ENCODE results near the gene TSSK2. TPM values are rescaled to one million over a fixed set of nuclear protein-coding genes. Genes with fewer than 3 reads are reported as not detected.
A peak's percentile ranks its signal among the peaks of the same experiment; 100 is the strongest.

The TSSK2 gene
- total and polyA plus RNA-seq, 11 donors = 0.04 to 0.19 (median 0.12) TPM; not detected in 8

DNA sequence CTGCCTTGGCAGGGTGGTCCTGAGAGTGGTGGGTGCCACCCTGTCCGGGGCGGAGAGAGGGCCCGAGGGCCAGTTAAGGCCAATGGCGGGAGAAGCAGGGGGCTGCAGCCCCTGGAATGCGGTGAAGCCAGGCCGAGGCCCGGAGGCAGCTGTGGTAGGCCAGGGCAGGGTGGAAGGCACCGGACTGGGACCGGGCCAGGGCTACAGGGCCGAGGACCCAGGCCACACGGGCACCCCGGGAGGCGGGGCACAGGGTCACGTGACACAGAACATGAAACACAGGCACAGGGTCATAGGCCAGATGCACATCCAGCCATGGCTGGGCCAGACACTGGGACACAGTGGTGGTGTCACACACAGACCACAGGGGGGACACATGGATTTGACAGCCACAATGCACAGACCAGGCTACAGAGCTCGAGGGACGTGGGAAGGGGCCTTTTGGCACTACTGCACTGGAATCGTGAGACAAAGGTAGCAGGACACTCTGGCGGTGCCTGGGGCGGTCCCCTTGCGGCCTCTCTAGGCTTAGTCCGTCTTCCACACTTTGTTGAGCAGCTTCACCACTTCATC lies 44.6 kb downstream of the TSSK2 start:
- intact Hi-C loops (cut with DNase I) = loop anchor here in 3 of 10 donors (5.0 kb wide), 4 partner anchors 33 to 302 kb away; partner anchors contain the start of genes CDC45 (in 2 of the 3), UFD1 (in 2 of the 3), ESS2 (in 1 of the 3) and HIRA (in 1 of the 3)
- 73 to 85% (median 77%) methylated on average over 19 to 21 of the region's 21 CpGs for WGBS, 4 donors
- Histone ChIP-seq H3K27me3 (no peaks in the 10 kb centered on the region), H3K4me1 (peaks cover 16 to 75% (median 53%) of the 10 kb centered on the region in 12 donors), H3K9me3 (no peaks in the 10 kb centered on the region), H3K27ac (peak overlapping the region in 1 of 12 donors; percentile 73), H3K36me3 (no peaks in the 10 kb centered on the region), H3K4me3 (no peak overlapping the region)
- DNase-seq (no peak), ATAC-seq (no peak)
- no peak for TF ChIP-seq POLR2A (IDR thresholded peaks at IDR 0.05)
- TF ChIP-seq, protein P1, sequence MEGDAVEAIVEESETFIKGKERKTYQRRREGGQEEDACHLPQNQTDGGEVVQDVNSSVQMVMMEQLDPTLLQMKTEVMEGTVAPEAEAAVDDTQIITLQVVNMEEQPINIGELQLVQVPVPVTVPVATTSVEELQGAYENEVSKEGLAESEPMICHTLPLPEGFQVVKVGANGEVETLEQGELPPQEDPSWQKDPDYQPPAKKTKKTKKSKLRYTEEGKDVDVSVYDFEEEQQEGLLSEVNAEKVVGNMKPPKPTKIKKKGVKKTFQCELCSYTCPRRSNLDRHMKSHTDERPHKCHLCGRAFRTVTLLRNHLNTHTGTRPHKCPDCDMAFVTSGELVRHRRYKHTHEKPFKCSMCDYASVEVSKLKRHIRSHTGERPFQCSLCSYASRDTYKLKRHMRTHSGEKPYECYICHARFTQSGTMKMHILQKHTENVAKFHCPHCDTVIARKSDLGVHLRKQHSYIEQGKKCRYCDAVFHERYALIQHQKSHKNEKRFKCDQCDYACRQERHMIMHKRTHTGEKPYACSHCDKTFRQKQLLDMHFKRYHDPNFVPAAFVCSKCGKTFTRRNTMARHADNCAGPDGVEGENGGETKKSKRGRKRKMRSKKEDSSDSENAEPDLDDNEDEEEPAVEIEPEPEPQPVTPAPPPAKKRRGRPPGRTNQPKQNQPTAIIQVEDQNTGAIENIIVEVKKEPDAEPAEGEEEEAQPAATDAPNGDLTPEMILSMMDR (IDR thresholded peaks at IDR 0.05) = no peak

GRCh38 chr22:19176175-19176643 lies 45.1 kb downstream of the TSSK2 start:
- DNase-seq = no peak
- no peak overlapping the region for H3K4me3 ChIP-seq
- H3K4me1 ChIP-seq = peaks cover 16 to 70% (median 50%) of the 10 kb centered on the region in 12 donors
- H3K9me3 ChIP-seq = no peaks in the 10 kb centered on the region
- H3K27ac ChIP-seq = no peak overlapping the region
- WGBS, 4 donors = 60 to 73% (median 66%) methylated on average over 12 of the region's 12 CpGs
- no peak for ATAC-seq
- H3K27me3 ChIP-seq = no peaks in the 10 kb centered on the region
- TF ChIP-seq, protein P1 (IDR thresholded peaks at IDR 0.05) = no peak
- no peak for TF ChIP-seq POLR2A (IDR thresholded peaks at IDR 0.05)
- intact Hi-C loops (cut with DNase I) = loop anchor here in 3 of 10 donors (5.0 kb wide), 4 partner anchors 34 to 301 kb away; partner anchors contain the start of genes CDC45 (in 2 of the 3), UFD1 (in 2 of the 3), ESS2 (in 1 of the 3) and HIRA (in 1 of the 3)
- no peaks in the 10 kb centered on the region for H3K36me3 ChIP-seq

DNA sequence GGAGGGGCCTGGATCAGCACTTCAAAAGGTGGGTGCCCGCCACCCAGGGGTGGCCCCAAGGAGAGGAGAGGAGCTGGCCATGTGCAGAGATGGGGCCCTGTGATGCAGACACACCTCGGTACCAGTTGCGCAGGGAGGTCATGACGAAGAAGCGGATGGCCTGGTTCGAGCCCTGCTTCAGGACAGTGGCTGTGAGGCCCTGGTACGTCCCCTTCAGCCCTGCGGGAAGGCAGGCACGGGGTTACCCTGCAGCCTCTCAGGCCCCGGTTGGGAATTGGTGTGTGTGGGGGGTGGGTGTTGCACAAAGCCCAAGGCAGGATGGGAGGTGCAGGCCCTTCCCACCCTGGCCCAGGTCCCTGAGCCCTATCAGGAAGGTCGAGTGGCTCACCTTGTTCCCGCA lies 45.6 kb downstream of the TSSK2 start:
- H3K4me3 ChIP-seq = no peak overlapping the region
- no peaks in the 10 kb centered on the region for H3K27me3 ChIP-seq
- 83 to 92% (median 85%) methylated on average over 11 to 12 of the region's 12 CpGs for WGBS, 4 donors
- TF ChIP-seq, protein P1 (IDR thresholded peaks at IDR 0.05) = no peak
- no peak for TF ChIP-seq POLR2A (IDR thresholded peaks at IDR 0.05)
- H3K36me3 ChIP-seq = no peaks in the 10 kb centered on the region
- peak overlapping the region in 2 of 12 donors; percentile 87 to 89 for H3K27ac ChIP-seq
- peaks cover 16 to 68% (median 50%) of the 10 kb centered on the region in 12 donors for H3K4me1 ChIP-seq
- ATAC-seq = no peak
- DNase-seq = no peak
- intact Hi-C loops (cut with DNase I) = loop anchor here in 3 of 10 donors (5.0 kb wide), 4 partner anchors 34 to 301 kb away; partner anchors contain the start of genes CDC45 (in 2 of the 3), UFD1 (in 2 of the 3), ESS2 (in 1 of the 3) and HIRA (in 1 of the 3)
- no peaks in the 10 kb centered on the region for H3K9me3 ChIP-seq

Data from heart left ventricle (tissue), 16 donors.